ENCODE results near the gene FAM8A1.

The FAM8A1 gene

GRCh38 chr6:17593246-17593645, 6.9 kb upstream of the FAM8A1 start:
- TF ChIP-seq CTCF (IDR thresholded peaks at IDR 0.05; ENCODE audit: low read length) (no peak), EZH2 (optimal IDR thresholded peaks at IDR 0.05; ENCODE audit: low read depth, low read length) (no peak), EZH2phosphoT487 (IDR thresholded peaks at IDR 0.05; ENCODE audit: low read length) (no peak)
- Histone ChIP-seq H2AFZ (ENCODE audit: low read length) (no peak overlapping the region), H3K36me3 (replicated peaks; ENCODE audit: insufficient read depth, low read length) (no peaks in the 10 kb centered on the region), H4K20me1 (ENCODE audit: insufficient read depth, low read length) (no peaks in the 10 kb centered on the region), H3K27me3 (replicated peaks; ENCODE audit: insufficient read depth, low read length) (no peaks in the 10 kb centered on the region), H3K9me2 (replicated peaks; ENCODE audit: insufficient read depth, low read length) (no peaks in the 10 kb centered on the region), H3K27ac (ENCODE audit: low read length) (no peak overlapping the region), H3K9me3 (replicated peaks; ENCODE audit: insufficient read depth, low read length) (no peaks in the 10 kb centered on the region), H3F3A (ENCODE audit: insufficient read depth, low read length) (no peaks in the 10 kb centered on the region), H3K4me1 (ENCODE audit: low read length) (peaks cover 8% of the 10 kb centered on the region), H3K79me2 (ENCODE audit: low read length) (no peaks in the 10 kb centered on the region), H3K4me2 (ENCODE audit: low read depth, low read length) (no peak overlapping the region), H3K9ac (ENCODE audit: low read length) (no peak overlapping the region), H3K4me3 (ENCODE audit: low read length) (no peak overlapping the region)
- DNase-seq: no peak

- Histone ChIP-seq H4K20me1 (ENCODE audit: insufficient read depth, low read length) (no peaks in the 10 kb centered on the region), H3K9ac (ENCODE audit: low read length) (no peak overlapping the region), H3K36me3 (replicated peaks; ENCODE audit: insufficient read depth, low read length) (no peaks in the 10 kb centered on the region), H3F3A (ENCODE audit: insufficient read depth, low read length) (peaks cover 6% of the 10 kb centered on the region), H3K9me3 (replicated peaks; ENCODE audit: insufficient read depth, low read length) (no peaks in the 10 kb centered on the region), H3K4me2 (ENCODE audit: low read depth, low read length) (no peak overlapping the region), H3K27me3 (replicated peaks; ENCODE audit: insufficient read depth, low read length) (no peaks in the 10 kb centered on the region), H3K79me2 (ENCODE audit: low read length) (peaks cover 4% of the 10 kb centered on the region), H2AFZ (ENCODE audit: low read length) (no peak overlapping the region), H3K9me2 (replicated peaks; ENCODE audit: insufficient read depth, low read length) (no peaks in the 10 kb centered on the region), H3K4me3 (ENCODE audit: low read length) (no peak overlapping the region), H3K4me1 (ENCODE audit: low read length) (peaks cover 6% of the 10 kb centered on the region), H3K27ac (ENCODE audit: low read length) (no peak overlapping the region)
- TF ChIP-seq CTCF (IDR thresholded peaks at IDR 0.05; ENCODE audit: low read length) (no peak), EZH2phosphoT487 (IDR thresholded peaks at IDR 0.05; ENCODE audit: low read length) (no peak), EZH2 (optimal IDR thresholded peaks at IDR 0.05; ENCODE audit: low read depth, low read length) (no peak)
- no peak for DNase-seq
Observed at GRCh38 chr6:17596085-17596484, 4.0 kb upstream of the FAM8A1 start.

GRCh38 chr6:17600527-17601385, 654 bp downstream of the FAM8A1 start:
- H3K9ac ChIP-seq (ENCODE audit: low read length): peak overlapping the region; percentile 86
- peaks cover 20% of the 10 kb centered on the region for H3K79me2 ChIP-seq (ENCODE audit: low read length)
- TF ChIP-seq CTCF (IDR thresholded peaks at IDR 0.05; ENCODE audit: low read length): no peak
- no peak for TF ChIP-seq EZH2 (optimal IDR thresholded peaks at IDR 0.05; ENCODE audit: low read depth, low read length)
- TF ChIP-seq EZH2phosphoT487 (IDR thresholded peaks at IDR 0.05; ENCODE audit: low read length): no peak
- H3K9me3 ChIP-seq (replicated peaks; ENCODE audit: insufficient read depth, low read length): no peaks in the 10 kb centered on the region
- H3F3A ChIP-seq (ENCODE audit: insufficient read depth, low read length): peaks cover 6% of the 10 kb centered on the region
- no peaks in the 10 kb centered on the region for H3K36me3 ChIP-seq (replicated peaks; ENCODE audit: insufficient read depth, low read length)
- H3K4me2 ChIP-seq (ENCODE audit: low read depth, low read length): peak overlapping the region; percentile 91
- H3K4me3 ChIP-seq (ENCODE audit: low read length): peak overlapping the region; percentile 64
- peak; percentile 68 for DNase-seq
- no peaks in the 10 kb centered on the region for H3K27me3 ChIP-seq (replicated peaks; ENCODE audit: insufficient read depth, low read length)
- no peaks in the 10 kb centered on the region for H3K9me2 ChIP-seq (replicated peaks; ENCODE audit: insufficient read depth, low read length)
- peak overlapping the region; percentile 97 for H2AFZ ChIP-seq (ENCODE audit: low read length)
- H3K4me1 ChIP-seq (ENCODE audit: low read length): no peaks in the 10 kb centered on the region; the same call in 1 of the 2 replicates
- H3K27ac ChIP-seq (ENCODE audit: low read length): peak overlapping the region; percentile 81
- H4K20me1 ChIP-seq (ENCODE audit: insufficient read depth, low read length): peaks cover 4% of the 10 kb centered on the region; the same call in 1 of the 2 replicates
